NK-92 treated with Interleukin-12 subunit alpha and Interleukin-12 subunit beta, amount 100 ng/mL, for 24 hours (cell line): ENCODE data around the gene CMIP.

Experiments used
- DNase-seq: peaks from one replicate; lab custom pipeline; 2025; lab: John Stamatoyannopoulos, UW

Gene CMIP

DNA sequence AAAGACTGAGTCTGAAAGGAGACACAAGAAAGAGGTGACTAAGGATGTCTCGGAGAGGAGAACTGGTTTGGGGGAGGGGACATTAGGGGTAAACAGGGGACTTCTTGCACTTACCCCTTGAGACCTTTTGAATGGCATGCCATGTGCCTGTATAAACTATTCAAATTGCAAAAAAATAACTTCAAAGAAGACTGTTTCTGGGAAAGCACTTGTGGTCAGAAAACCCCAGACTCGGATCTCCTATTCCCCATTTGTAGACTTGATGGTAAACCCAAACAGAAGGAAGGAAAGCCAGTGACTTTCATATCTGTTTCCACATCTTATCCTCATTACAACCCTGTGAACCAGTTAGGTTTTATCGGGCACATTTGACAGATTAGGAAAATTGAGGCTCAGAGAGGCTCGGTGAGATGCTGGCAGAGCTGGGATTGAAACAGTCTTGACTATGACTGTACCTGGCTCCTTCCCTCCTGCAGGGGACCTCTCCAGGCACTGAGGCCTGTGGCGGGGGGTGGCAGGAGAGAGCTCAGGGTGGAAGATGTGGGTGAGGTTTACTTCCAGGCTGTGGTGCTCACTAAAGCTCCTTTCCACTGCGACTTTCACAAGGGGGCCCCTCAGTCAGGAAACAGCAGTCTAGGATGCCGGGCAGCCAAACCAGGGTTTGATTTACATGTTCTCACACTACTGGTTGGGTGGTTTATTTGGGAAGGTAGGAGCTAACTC, 304.0 kb downstream of the CMIP start:
- DNase-seq: no peak

DNA sequence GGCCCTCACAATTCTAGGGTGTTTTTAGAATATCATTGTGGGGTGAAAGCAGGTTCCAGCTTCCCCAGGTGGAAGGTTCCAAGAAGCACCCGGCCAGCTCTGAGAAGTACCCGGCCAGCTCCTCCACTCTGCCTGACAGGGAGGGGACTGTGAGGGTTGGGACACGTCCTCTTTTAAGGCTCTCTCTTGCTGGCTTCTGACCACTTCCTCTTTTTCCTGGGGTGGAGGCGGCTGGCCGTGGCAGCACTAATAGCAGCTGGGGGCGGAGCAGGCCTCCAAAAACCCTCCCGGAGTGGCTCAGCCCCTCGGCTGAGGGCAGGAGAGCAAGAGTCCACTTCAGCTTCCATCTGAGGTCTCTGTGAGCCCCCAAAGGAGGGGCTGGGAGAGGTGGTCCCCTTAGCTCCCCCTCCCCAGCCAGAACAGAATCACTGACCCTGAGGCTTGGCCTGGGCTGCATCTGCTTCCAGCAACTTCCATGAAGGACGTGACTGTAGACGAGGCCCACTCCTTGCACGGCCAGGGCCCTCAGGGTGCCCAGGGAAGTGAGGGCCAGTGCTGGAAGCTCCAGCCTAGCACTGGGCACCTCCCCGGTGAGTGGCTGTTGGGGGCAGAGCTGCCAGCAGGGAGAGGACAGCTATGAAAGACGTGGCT, 307.7 kb downstream of the CMIP start:
- DNase-seq: no peak

DNA sequence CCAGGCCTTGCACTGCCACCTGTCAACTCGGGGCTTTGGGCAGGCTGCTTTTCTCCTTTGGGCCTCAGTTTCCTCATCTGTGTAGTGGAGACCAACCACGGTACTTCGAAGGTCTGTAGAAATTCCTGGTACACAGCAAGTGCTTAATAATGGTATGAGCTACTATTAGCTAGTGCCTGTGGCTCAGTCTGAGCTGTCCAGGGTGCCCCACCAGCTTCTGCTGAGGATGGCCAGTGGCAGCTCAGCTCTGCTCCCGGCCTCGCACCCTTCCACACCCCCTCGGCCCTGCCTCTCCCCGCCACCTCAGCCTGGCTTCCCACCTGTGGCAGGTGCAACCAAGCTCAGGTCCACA, 308.2 kb downstream of the CMIP start:
- DNase-seq: no peak

DNA sequence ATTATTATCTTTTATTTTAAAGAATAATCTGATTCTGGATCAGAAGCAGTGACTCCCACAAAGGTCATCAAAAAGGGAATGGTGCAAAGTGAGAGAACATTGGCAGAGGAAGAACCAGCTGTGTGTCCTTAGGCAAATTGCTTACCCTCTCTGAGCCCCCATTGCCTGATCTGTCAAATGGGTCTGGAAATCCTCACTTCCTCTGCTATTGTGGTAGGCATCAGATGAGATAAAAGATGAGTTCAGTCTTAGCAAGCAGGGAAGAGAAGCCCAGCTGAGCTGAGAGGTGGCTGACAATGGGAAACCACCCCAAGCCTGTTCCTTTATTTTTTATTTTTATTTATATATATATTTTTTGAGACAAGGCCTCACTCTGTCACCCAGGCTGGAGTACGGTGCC, 310.2 kb downstream of the CMIP start:
- DNase-seq: no peak

DNA sequence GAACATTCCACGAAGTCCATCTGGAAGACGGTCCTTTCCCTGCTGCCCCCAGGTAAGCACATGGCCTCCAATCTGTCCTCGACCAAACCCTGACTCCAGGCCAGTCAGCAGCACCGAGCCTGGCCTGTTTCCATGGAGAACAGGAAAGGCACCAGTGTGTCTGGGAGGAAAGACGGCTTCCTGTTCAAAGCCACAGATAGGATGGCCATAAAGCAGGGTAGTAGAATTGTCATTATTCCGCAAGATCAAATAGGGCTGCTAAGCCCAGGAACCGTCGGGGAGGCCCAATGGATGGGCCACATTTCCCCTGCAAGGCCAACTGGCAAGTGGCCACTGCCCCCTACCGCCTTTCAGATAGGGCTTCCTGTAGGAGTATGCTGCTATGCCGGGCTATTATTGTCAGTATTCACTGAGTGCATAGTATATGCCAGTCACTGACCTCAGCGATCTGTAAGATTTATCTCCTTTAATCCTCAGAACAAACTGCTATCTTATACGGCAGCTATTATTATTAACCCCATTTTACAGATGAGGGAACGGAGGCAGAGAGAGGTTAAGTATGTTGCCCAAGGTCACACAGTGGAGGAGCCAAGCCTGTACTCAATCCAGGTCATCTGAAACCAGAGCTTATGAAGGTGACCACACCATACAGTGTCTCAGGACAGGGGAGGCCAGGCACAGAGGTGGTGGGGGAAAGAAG, 311.5 kb downstream of the CMIP start:
- no peak for DNase-seq

DNA sequence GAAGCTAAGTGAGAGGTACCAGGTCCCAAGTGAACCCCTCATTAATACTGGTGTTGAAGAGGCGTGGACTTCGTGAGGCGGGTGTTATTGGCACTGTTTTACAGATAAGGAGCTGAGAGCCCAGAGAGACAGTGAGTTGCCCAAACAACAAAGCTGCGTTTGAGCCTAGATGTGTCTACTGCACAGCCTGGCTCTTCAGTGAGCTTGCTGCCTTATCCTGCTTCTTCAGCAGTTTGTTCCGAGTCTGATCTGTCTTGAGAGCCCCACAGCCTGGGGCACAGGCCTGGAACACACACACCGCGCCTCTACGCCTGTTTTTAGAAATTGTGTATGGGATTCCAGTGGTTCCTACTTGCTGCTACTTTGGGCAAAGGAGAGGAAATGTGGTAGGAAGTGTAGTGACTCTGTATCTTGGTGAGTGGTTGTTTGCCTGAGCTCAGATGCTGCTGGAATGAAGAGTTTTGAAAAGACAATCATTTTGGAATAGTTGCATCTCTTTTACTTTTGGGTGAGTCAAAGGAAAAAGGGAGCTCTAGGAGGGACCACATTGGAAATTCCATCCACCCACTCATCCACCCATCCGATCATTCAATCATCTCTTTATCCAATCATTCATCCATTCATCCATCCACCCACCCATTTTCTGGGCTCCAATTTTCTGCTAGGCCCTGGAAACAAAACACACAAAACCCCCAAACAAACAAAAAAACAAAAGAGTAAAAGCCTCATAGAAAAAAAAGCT, 312.2 kb downstream of the CMIP start:
- no peak for DNase-seq

DNA sequence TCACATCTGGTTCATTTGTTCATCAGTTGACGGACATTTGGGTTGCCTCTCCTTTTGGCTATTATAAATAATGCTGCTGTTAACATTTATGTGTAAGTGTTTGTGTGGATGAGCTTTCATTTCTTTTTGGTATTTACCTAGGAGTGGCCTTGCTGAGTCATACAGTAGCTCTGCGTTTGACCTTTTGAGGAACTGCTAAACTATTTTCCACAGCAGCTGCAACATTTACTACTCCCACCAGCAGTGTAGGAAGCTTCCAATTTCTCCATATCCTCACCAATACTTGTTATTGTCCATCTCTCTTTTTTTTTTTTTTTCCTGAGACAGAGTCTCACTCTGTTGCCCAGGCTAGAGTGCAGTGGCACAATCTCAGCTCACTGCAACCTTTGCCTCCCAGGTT, 313.8 kb downstream of the CMIP start:
- DNase-seq: no peak
